NB4 (cell line): ENCODE data around the gene UBE2I.

Experiments
- MYC ChIP-seq: IDR thresholded peaks from 2 replicates; pipeline ENCODE4 v1.6.1; 2011; ENCODE audit warnings: low read depth, low read length
- POLR2A ChIP-seq: IDR thresholded peaks from 2 replicates; pipeline ENCODE4 v1.6.1; 2011; ENCODE audit warnings: mild to moderate bottlenecking; ENCODE audit not compliant: insufficient read length; ENCODE audit errors: extremely low read depth
- TF ChIP-seq, protein P1 (sequence below): IDR thresholded peaks from one replicate; pipeline ENCODE4 v1.5.1; 2012; ENCODE audit warnings: low read depth, low read length
- TF ChIP-seq, protein P2 (sequence below): IDR thresholded peaks from 2 replicates; pipeline ENCODE4 v1.6.1; 2011; ENCODE audit warnings: low read depth, low read length

GRCh38 chr16:1367486-1368174 is 58.2 kb downstream of the UBE2I start:
- TF ChIP-seq, protein P1, sequence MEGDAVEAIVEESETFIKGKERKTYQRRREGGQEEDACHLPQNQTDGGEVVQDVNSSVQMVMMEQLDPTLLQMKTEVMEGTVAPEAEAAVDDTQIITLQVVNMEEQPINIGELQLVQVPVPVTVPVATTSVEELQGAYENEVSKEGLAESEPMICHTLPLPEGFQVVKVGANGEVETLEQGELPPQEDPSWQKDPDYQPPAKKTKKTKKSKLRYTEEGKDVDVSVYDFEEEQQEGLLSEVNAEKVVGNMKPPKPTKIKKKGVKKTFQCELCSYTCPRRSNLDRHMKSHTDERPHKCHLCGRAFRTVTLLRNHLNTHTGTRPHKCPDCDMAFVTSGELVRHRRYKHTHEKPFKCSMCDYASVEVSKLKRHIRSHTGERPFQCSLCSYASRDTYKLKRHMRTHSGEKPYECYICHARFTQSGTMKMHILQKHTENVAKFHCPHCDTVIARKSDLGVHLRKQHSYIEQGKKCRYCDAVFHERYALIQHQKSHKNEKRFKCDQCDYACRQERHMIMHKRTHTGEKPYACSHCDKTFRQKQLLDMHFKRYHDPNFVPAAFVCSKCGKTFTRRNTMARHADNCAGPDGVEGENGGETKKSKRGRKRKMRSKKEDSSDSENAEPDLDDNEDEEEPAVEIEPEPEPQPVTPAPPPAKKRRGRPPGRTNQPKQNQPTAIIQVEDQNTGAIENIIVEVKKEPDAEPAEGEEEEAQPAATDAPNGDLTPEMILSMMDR = no peak
- TF ChIP-seq MYC = no peak
- no peak for TF ChIP-seq POLR2A
- TF ChIP-seq, protein P2, sequence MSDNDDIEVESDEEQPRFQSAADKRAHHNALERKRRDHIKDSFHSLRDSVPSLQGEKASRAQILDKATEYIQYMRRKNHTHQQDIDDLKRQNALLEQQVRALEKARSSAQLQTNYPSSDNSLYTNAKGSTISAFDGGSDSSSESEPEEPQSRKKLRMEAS = no peak
